Astrocyte (in vitro differentiated cells and primary cell): Measurements from ENCODE around the gene MARCHF10. TPM values are rescaled to one million over a fixed set of nuclear protein-coding genes. Genes with fewer than 3 reads are reported as not detected.
"Not testable (repeated sequence)": the region's sequence is repeated elsewhere in the genome, so short reads cannot be mapped to it uniquely, and the experiment has no call there.

Experiments used
- DNase-seq: peaks from one replicate; pipeline ENCODE4 v3.0.0-alpha.2; 2010; ENCODE audit warnings: low read depth
- FAIRE-seq: peaks from 2 replicates; lab custom pipeline; 2011; peaks lifted over from hg19 to GRCh38; lab: Jason Lieb, UNC
- H2AFZ ChIP-seq: 2 replicates; pipeline ENCODE4 v1.6.0; 2012; ENCODE audit warnings: low read depth, low read length, inconsistent platforms
- H3K27ac ChIP-seq: 2 replicates; pipeline ENCODE4 v1.5.1; 2011; ENCODE audit warnings: low read depth, low read length, inconsistent platforms
- H3K27me3 ChIP-seq: 2 replicates; pipeline ENCODE4 v1.6.0; 2011; ENCODE audit warnings: low read length, inconsistent platforms; ENCODE audit not compliant: insufficient read depth
- H3K36me3 ChIP-seq: 2 replicates; pipeline ENCODE4 v1.5.1; 2011; ENCODE audit warnings: low read length, inconsistent platforms; ENCODE audit not compliant: insufficient read depth
- H3K4me1 ChIP-seq: 2 replicates; pipeline ENCODE4 v1.5.1; 2011; ENCODE audit warnings: low read length, inconsistent platforms; ENCODE audit not compliant: insufficient read depth
- H3K4me2 ChIP-seq: 2 replicates; pipeline ENCODE4 v1.6.0; 2012; ENCODE audit warnings: low read length, inconsistent platforms
- H3K4me3 ChIP-seq: 2 replicates; pipeline ENCODE4 v1.5.1; 2011; ENCODE audit warnings: low read depth, mild to moderate bottlenecking, low read length, inconsistent platforms; ENCODE audit not compliant: insufficient read depth
- H3K79me2 ChIP-seq: 2 replicates; pipeline ENCODE4 v1.6.0; 2012; ENCODE audit warnings: mild to moderate bottlenecking, low read length, inconsistent platforms; ENCODE audit not compliant: insufficient read depth
- H3K9ac ChIP-seq: 2 replicates; pipeline ENCODE4 v1.6.0; 2012; ENCODE audit warnings: mild to moderate bottlenecking, low read length, inconsistent platforms
- H3K9me3 ChIP-seq: 2 replicates; pipeline ENCODE4 v1.5.1; 2012; ENCODE audit warnings: low read depth, mild to moderate bottlenecking, low read length, inconsistent platforms; ENCODE audit not compliant: insufficient read depth
- H4K20me1 ChIP-seq: 2 replicates; pipeline ENCODE4 v1.6.0; 2012; ENCODE audit warnings: low read length, inconsistent platforms; ENCODE audit not compliant: insufficient read depth
- H3K27ac Mint-ChIP-seq: one replicate; pipeline ENCODE4 v1.8.0; 2021; ENCODE audit warnings: mild to moderate bottlenecking, mixed read lengths; ENCODE audit not compliant: unreplicated experiment
- H3K27me3 Mint-ChIP-seq: one replicate; pipeline ENCODE4 v1.8.0; 2021; ENCODE audit warnings: low read depth, mixed read lengths; ENCODE audit not compliant: unreplicated experiment
- H3K36me3 Mint-ChIP-seq: one replicate; pipeline ENCODE4 v1.8.0; 2021; ENCODE audit warnings: low read depth, mixed read lengths; ENCODE audit not compliant: unreplicated experiment
- H3K4me1 Mint-ChIP-seq: one replicate; pipeline ENCODE4 v1.8.0; 2021; ENCODE audit warnings: low read depth, mixed read lengths; ENCODE audit not compliant: unreplicated experiment
- H3K4me3 Mint-ChIP-seq: one replicate; pipeline ENCODE4 v1.8.0; 2021; ENCODE audit warnings: mild to moderate bottlenecking, moderate library complexity, mixed read lengths; ENCODE audit not compliant: unreplicated experiment
- H3K9me3 Mint-ChIP-seq: one replicate; pipeline ENCODE4 v1.8.0; 2021; ENCODE audit warnings: mild to moderate bottlenecking, mixed read lengths; ENCODE audit not compliant: unreplicated experiment
- EZH2 ChIP-seq: IDR thresholded peaks from 2 replicates; pipeline ENCODE4 v1.6.1; 2012; ENCODE audit warnings: mild to moderate bottlenecking, low read length, inconsistent platforms; ENCODE audit not compliant: insufficient read depth
- total RNA-seq: library from RNA; stranded (reverse); gene quantifications from 2 replicates; pipeline ENCODE4 v1.2.1, GENCODE V29; 2021
- TF ChIP-seq, protein P1 (sequence below): IDR thresholded peaks from 2 replicates; pipeline ENCODE4 v1.5.1; 2011; ENCODE audit warnings: low read depth, mild to moderate bottlenecking, inconsistent platforms, low read length, moderate library complexity; ENCODE audit not compliant: insufficient read depth

MARCHF10 gene
- total RNA-seq, 1 donor from 2014 or later: not detected

DNA sequence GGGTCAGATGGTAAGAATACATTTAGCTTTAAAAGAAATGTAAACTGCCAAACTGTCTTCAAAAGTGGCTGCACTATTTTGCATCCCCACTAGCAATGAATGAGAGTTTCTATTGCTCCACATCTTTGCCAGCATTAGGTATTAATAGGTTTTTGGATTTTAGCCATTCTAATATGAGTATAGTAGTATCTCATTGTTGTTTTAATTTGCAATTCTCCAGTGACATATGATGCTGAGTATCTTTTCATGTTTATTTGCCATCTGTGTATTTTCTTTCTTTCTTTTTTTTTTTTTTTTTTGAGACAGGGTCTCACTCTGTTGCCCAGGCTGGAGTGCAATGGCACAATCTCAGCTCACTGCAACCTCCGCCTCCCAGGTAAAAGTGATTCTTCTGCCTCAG, 24.3 kb upstream of the MARCHF10 start:
- no peaks in the 10 kb centered on the region for H3K27me3 ChIP-seq
- no peak for FAIRE-seq

GRCh38 chr17:62831066-62831465, 23.0 kb upstream of the MARCHF10 start:
- FAIRE-seq, H3K79me2 ChIP-seq, DNase-seq, H3K4me2 ChIP-seq, H3K36me3 ChIP-seq, H3K27ac ChIP-seq, H3K4me1 ChIP-seq, H3K27me3 ChIP-seq, H2AFZ ChIP-seq, H3K4me3 Mint-ChIP-seq, H3K27me3 Mint-ChIP-seq, H4K20me1 ChIP-seq, H3K27ac Mint-ChIP-seq, H3K9ac ChIP-seq, H3K4me3 ChIP-seq, H3K9me3 Mint-ChIP-seq, H3K4me1 Mint-ChIP-seq, H3K36me3 Mint-ChIP-seq, H3K9me3 ChIP-seq: not testable (repeated sequence)

More for the DNA sequence above, 24.3 kb upstream of the MARCHF10 start:
- Mint-ChIP-seq H3K27ac (no peak overlapping the region), H3K4me1 (peaks cover 3% of the 10 kb centered on the region), H3K36me3 (no peaks in the 10 kb centered on the region), H3K27me3 (no peaks in the 10 kb centered on the region), H3K4me3 (no peak overlapping the region), H3K9me3 (peaks cover 6% of the 10 kb centered on the region)
- Histone ChIP-seq H3K9me3 (no peaks in the 10 kb centered on the region), H3K36me3 (no peaks in the 10 kb centered on the region), H3K4me3 (no peak overlapping the region), H3K27ac (no peak overlapping the region), H4K20me1 (no peaks in the 10 kb centered on the region), H3K4me1 (peaks cover 8% of the 10 kb centered on the region), H3K4me2 (no peak overlapping the region), H3K79me2 (no peaks in the 10 kb centered on the region), H2AFZ (no peak overlapping the region), H3K9ac (no peak overlapping the region)
- TF ChIP-seq, protein P1, sequence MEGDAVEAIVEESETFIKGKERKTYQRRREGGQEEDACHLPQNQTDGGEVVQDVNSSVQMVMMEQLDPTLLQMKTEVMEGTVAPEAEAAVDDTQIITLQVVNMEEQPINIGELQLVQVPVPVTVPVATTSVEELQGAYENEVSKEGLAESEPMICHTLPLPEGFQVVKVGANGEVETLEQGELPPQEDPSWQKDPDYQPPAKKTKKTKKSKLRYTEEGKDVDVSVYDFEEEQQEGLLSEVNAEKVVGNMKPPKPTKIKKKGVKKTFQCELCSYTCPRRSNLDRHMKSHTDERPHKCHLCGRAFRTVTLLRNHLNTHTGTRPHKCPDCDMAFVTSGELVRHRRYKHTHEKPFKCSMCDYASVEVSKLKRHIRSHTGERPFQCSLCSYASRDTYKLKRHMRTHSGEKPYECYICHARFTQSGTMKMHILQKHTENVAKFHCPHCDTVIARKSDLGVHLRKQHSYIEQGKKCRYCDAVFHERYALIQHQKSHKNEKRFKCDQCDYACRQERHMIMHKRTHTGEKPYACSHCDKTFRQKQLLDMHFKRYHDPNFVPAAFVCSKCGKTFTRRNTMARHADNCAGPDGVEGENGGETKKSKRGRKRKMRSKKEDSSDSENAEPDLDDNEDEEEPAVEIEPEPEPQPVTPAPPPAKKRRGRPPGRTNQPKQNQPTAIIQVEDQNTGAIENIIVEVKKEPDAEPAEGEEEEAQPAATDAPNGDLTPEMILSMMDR: no peak
- TF ChIP-seq EZH2: no peak
- no peak for DNase-seq

GRCh38 chr17:62827746-62828485, 19.8 kb upstream of the MARCHF10 start:
- no peaks in the 10 kb centered on the region for H3K9me3 Mint-ChIP-seq
- H3K4me2 ChIP-seq: peak overlapping the region; percentile 37
- no peaks in the 10 kb centered on the region for H3K36me3 Mint-ChIP-seq
- TF ChIP-seq EZH2: no peak
- TF ChIP-seq, protein P1: no peak
- DNase-seq: peak; percentile 76
- no peak overlapping the region for H3K27ac Mint-ChIP-seq
- H3K79me2 ChIP-seq: no peaks in the 10 kb centered on the region
- H3K4me1 ChIP-seq: peaks cover 27% of the 10 kb centered on the region
- FAIRE-seq: no peak
- H3K27me3 ChIP-seq: no peaks in the 10 kb centered on the region
- peaks cover 18% of the 10 kb centered on the region for H3K4me1 Mint-ChIP-seq
- H3K27me3 Mint-ChIP-seq: no peaks in the 10 kb centered on the region
- H3K27ac ChIP-seq: no peak overlapping the region
- no peaks in the 10 kb centered on the region for H4K20me1 ChIP-seq
- no peaks in the 10 kb centered on the region for H3K36me3 ChIP-seq
- H3K9me3 ChIP-seq: no peaks in the 10 kb centered on the region
- no peak overlapping the region for H3K4me3 Mint-ChIP-seq
- peak overlapping the region; percentile 26 for H3K9ac ChIP-seq
- H2AFZ ChIP-seq: peak overlapping the region; percentile 3
- no peak overlapping the region for H3K4me3 ChIP-seq
